Epithelial cell of proximal tubule (primary cell): ENCODE measurements around the gene MEIS1. TPM values are rescaled to one million over a fixed set of nuclear protein-coding genes. Genes with fewer than 3 reads are reported as not detected.
A peak's percentile ranks its signal among the peaks of the same experiment; 100 is the strongest.

Experiments
- DNase-seq: peaks from one replicate; pipeline ENCODE4 v3.0.0-alpha.2; 2011; ENCODE audit warnings: low read depth
- H3K4me3 ChIP-seq: 2 replicates; pipeline ENCODE4 v1.5.1; 2011; ENCODE audit warnings: low read depth, mild to moderate bottlenecking, low read length
- CTCF ChIP-seq: conservative IDR thresholded peaks from 2 replicates; pipeline ENCODE4 v1.5.1; 2012; ENCODE audit warnings: low read depth, mild to moderate bottlenecking, low read length
- total RNA-seq: library from RNA; depleted of rRNA; stranded (reverse); fragments of >200 nt; gene quantifications from 2 replicates; pipeline ENCODE4 v1.2.3, GENCODE V29; 2015

MEIS1 gene
- total RNA-seq, 1 donor from 2014 or later, result 0.23 TPM

- TF ChIP-seq CTCF, result no peak
- no peak for DNase-seq
- no peak overlapping the region for H3K4me3 ChIP-seq
These were observed 8.4 kb upstream of the MEIS1 start for GRCh38 chr2:66426244-66427111.

- no peak for DNase-seq
- TF ChIP-seq CTCF, result no peak
- H3K4me3 ChIP-seq, result no peak overlapping the region
These were observed 7.6 kb upstream of the MEIS1 start for GRCh38 chr2:66427300-66427699.

GRCh38 chr2:66428986-66429612 is 5.8 kb upstream of the MEIS1 start:
- no peak for DNase-seq
- TF ChIP-seq CTCF, result peak; percentile 89
- H3K4me3 ChIP-seq, result no peak overlapping the region

GRCh38 chr2:66429693-66430504 is 5.0 kb upstream of the MEIS1 start:
- no peak overlapping the region for H3K4me3 ChIP-seq
- no peak for DNase-seq
- TF ChIP-seq CTCF, result no peak

GRCh38 chr2:66430505-66431273 is 4.2 kb upstream of the MEIS1 start:
- no peak overlapping the region for H3K4me3 ChIP-seq
- no peak for DNase-seq
- TF ChIP-seq CTCF, result no peak

- DNase-seq, result no peak
- no peak overlapping the region for H3K4me3 ChIP-seq
- TF ChIP-seq CTCF, result no peak
These were observed 3.7 kb upstream of the MEIS1 start for GRCh38 chr2:66431274-66431642.
